Effector memory CD4-positive, alpha-beta T cell (primary cell): ENCODE results near the gene ELMOD1.

Source experiments
- DNase-seq, 3 donors: peaks; one replicate each; pipeline ENCODE4 v3.0.0-alpha.2; 2020
- H3K27ac ChIP-seq: 2 replicates; pipeline ENCODE4 v1.7.0; 2013; ENCODE audit warnings: mild to moderate bottlenecking, low read length, moderate library complexity; ENCODE audit not compliant: insufficient read depth, poor library complexity, severe bottlenecking
- H3K27me3 ChIP-seq: replicated peaks from 2 replicates; pipeline ENCODE4 v1.7.0; 2013; ENCODE audit warnings: mild to moderate bottlenecking, low read length; ENCODE audit not compliant: insufficient read depth, control insufficient read depth, poor library complexity, severe bottlenecking
- H3K36me3 ChIP-seq: 2 replicates; pipeline ENCODE4 v1.7.0; 2013; ENCODE audit warnings: mild to moderate bottlenecking, low read length, moderate library complexity; ENCODE audit not compliant: control insufficient read depth, insufficient read depth
- H3K4me1 ChIP-seq: 2 replicates; pipeline ENCODE4 v1.7.0; 2013; ENCODE audit warnings: low read length, mild to moderate bottlenecking; ENCODE audit not compliant: control insufficient read depth, insufficient read depth, poor library complexity, severe bottlenecking
- H3K4me3 ChIP-seq: 2 replicates; pipeline ENCODE4 v1.7.0; 2013; ENCODE audit warnings: low read length, low read depth, mild to moderate bottlenecking; ENCODE audit not compliant: insufficient read depth, poor library complexity, severe bottlenecking
- H3K9me3 ChIP-seq: 2 replicates; pipeline ENCODE4 v1.7.0; 2013; ENCODE audit warnings: mild to moderate bottlenecking, low read length, moderate library complexity; ENCODE audit not compliant: control insufficient read depth

The ELMOD1 gene

GRCh38 chr11:107666911-107667613 is 76.1 kb downstream of the ELMOD1 start:
- Histone ChIP-seq H3K27me3 (peaks cover 4% of the 10 kb centered on the region), H3K9me3 (no peaks in the 10 kb centered on the region), H3K4me1 (no peaks in the 10 kb centered on the region), H3K4me3 (no peak overlapping the region), H3K27ac (no peak overlapping the region), H3K36me3 (no peaks in the 10 kb centered on the region)
- DNase-seq, result no peak

GRCh38 chr11:107669191-107669740 is 78.3 kb downstream of the ELMOD1 start:
- no peak for DNase-seq

GRCh38 chr11:107669893-107670601 is 79.1 kb downstream of the ELMOD1 start:
- no peaks in the 10 kb centered on the region for H3K27me3 ChIP-seq
- H3K27ac ChIP-seq, result no peak overlapping the region
- H3K9me3 ChIP-seq, result no peaks in the 10 kb centered on the region
- H3K36me3 ChIP-seq, result no peaks in the 10 kb centered on the region
- no peak for DNase-seq
- no peaks in the 10 kb centered on the region for H3K4me1 ChIP-seq
- no peak overlapping the region for H3K4me3 ChIP-seq

More at GRCh38 chr11:107669191-107669740, 78.3 kb downstream of the ELMOD1 start:
- Histone ChIP-seq H3K9me3 (no peaks in the 10 kb centered on the region), H3K4me1 (no peaks in the 10 kb centered on the region), H3K27ac (no peak overlapping the region), H3K27me3 (peaks cover 4% of the 10 kb centered on the region), H3K4me3 (no peak overlapping the region), H3K36me3 (no peaks in the 10 kb centered on the region)

- DNase-seq, result no peak
- no peak overlapping the region for H3K4me3 ChIP-seq
Observed at GRCh38 chr11:107675902-107676301, 85.0 kb downstream of the ELMOD1 start.

GRCh38 chr11:107676336-107677057 is 85.5 kb downstream of the ELMOD1 start:
- Histone ChIP-seq H3K9me3 (no peaks in the 10 kb centered on the region), H3K4me3 (no peak overlapping the region), H3K27ac (no peak overlapping the region), H3K4me1 (no peaks in the 10 kb centered on the region), H3K36me3 (no peaks in the 10 kb centered on the region), H3K27me3 (no peaks in the 10 kb centered on the region)
- DNase-seq, result no peak

More at GRCh38 chr11:107675902-107676301, 85.0 kb downstream of the ELMOD1 start:
- H3K27me3 ChIP-seq, result no peaks in the 10 kb centered on the region
- H3K27ac ChIP-seq, result no peak overlapping the region
- no peaks in the 10 kb centered on the region for H3K36me3 ChIP-seq
- no peaks in the 10 kb centered on the region for H3K4me1 ChIP-seq
- H3K9me3 ChIP-seq, result no peaks in the 10 kb centered on the region

GRCh38 chr11:107677924-107678631 is 87.1 kb downstream of the ELMOD1 start:
- Histone ChIP-seq H3K27ac (no peak overlapping the region), H3K4me3 (no peak overlapping the region), H3K4me1 (no peaks in the 10 kb centered on the region), H3K36me3 (no peaks in the 10 kb centered on the region), H3K9me3 (no peaks in the 10 kb centered on the region), H3K27me3 (no peaks in the 10 kb centered on the region)
- DNase-seq, result no peak

GRCh38 chr11:107678632-107678971 is 87.7 kb downstream of the ELMOD1 start:
- H3K36me3 ChIP-seq, result no peaks in the 10 kb centered on the region
- H3K4me1 ChIP-seq, result no peaks in the 10 kb centered on the region
- no peaks in the 10 kb centered on the region for H3K27me3 ChIP-seq
- no peak for DNase-seq
- no peak overlapping the region for H3K27ac ChIP-seq
- H3K9me3 ChIP-seq, result no peaks in the 10 kb centered on the region
- H3K4me3 ChIP-seq, result no peak overlapping the region

GRCh38 chr11:107679255-107680024 is 88.5 kb downstream of the ELMOD1 start:
- no peak for DNase-seq
- no peak overlapping the region for H3K4me3 ChIP-seq
- no peaks in the 10 kb centered on the region for H3K4me1 ChIP-seq
- no peaks in the 10 kb centered on the region for H3K9me3 ChIP-seq
- H3K27me3 ChIP-seq, result no peaks in the 10 kb centered on the region
- H3K36me3 ChIP-seq, result no peaks in the 10 kb centered on the region
- no peak overlapping the region for H3K27ac ChIP-seq

- Histone ChIP-seq H3K36me3 (no peaks in the 10 kb centered on the region), H3K27me3 (no peaks in the 10 kb centered on the region), H3K27ac (no peak overlapping the region), H3K9me3 (no peaks in the 10 kb centered on the region), H3K4me3 (no peak overlapping the region), H3K4me1 (no peaks in the 10 kb centered on the region)
- no peak for DNase-seq
Observed at GRCh38 chr11:107682171-107682570, 91.2 kb downstream of the ELMOD1 start.
